NB4 (cell line): ENCODE data around the gene ANXA9.

Experiments
- MAX ChIP-seq: IDR thresholded peaks from 2 replicates; pipeline ENCODE4 v1.6.1; 2011; ENCODE audit warnings: low read depth, low read length
- TF ChIP-seq, protein P1 (sequence below): IDR thresholded peaks from one replicate; pipeline ENCODE4 v1.5.1; 2012; ENCODE audit warnings: low read depth, low read length

DNA sequence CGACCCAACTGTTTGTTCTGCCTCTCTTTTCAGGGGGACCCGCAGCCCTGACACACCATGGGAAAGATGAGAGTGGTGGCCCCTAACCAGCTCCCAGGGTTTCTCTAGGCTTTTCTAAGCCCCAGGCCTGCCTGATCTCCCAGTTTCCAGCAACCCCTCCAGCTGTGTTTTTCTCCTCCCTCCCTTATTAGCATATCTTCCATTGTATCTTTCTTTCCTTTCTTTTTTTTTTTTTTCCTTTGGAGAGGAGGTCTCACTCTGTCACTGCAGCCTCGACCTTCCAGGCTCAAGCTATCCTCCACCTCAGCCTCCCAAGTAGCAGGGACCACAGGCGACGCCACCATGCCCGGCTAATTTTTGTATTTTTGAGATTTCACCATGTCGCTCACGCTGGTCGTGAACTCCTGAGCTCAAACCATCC lies 5.7 kb upstream of the ANXA9 start:
- TF ChIP-seq, protein P1, sequence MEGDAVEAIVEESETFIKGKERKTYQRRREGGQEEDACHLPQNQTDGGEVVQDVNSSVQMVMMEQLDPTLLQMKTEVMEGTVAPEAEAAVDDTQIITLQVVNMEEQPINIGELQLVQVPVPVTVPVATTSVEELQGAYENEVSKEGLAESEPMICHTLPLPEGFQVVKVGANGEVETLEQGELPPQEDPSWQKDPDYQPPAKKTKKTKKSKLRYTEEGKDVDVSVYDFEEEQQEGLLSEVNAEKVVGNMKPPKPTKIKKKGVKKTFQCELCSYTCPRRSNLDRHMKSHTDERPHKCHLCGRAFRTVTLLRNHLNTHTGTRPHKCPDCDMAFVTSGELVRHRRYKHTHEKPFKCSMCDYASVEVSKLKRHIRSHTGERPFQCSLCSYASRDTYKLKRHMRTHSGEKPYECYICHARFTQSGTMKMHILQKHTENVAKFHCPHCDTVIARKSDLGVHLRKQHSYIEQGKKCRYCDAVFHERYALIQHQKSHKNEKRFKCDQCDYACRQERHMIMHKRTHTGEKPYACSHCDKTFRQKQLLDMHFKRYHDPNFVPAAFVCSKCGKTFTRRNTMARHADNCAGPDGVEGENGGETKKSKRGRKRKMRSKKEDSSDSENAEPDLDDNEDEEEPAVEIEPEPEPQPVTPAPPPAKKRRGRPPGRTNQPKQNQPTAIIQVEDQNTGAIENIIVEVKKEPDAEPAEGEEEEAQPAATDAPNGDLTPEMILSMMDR, result no peak
- no peak for TF ChIP-seq MAX
